GM12865 (cell line): ENCODE data around the gene PLVAP.

Source experiments
- DNase-seq: peaks from one replicate; pipeline ENCODE4 v3.0.0; 2010; ENCODE audit warnings: low read depth
- H3K4me3 ChIP-seq: 2 replicates; pipeline ENCODE4 v1.5.1; 2011; ENCODE audit warnings: mild to moderate bottlenecking, low read depth, low read length, control low read depth
- TF ChIP-seq, protein P1 (sequence below): IDR thresholded peaks from 2 replicates; pipeline ENCODE4 v1.5.1; 2011; ENCODE audit warnings: low read length, control low read depth, low read depth, inconsistent platforms; ENCODE audit not compliant: insufficient read depth; ENCODE audit errors: missing control alignments

The PLVAP gene

GRCh38 chr19:17346109-17346671 lies 31.0 kb downstream of the PLVAP start:
- peak; percentile 82 for DNase-seq
- no peak overlapping the region for H3K4me3 ChIP-seq
- TF ChIP-seq, protein P1, sequence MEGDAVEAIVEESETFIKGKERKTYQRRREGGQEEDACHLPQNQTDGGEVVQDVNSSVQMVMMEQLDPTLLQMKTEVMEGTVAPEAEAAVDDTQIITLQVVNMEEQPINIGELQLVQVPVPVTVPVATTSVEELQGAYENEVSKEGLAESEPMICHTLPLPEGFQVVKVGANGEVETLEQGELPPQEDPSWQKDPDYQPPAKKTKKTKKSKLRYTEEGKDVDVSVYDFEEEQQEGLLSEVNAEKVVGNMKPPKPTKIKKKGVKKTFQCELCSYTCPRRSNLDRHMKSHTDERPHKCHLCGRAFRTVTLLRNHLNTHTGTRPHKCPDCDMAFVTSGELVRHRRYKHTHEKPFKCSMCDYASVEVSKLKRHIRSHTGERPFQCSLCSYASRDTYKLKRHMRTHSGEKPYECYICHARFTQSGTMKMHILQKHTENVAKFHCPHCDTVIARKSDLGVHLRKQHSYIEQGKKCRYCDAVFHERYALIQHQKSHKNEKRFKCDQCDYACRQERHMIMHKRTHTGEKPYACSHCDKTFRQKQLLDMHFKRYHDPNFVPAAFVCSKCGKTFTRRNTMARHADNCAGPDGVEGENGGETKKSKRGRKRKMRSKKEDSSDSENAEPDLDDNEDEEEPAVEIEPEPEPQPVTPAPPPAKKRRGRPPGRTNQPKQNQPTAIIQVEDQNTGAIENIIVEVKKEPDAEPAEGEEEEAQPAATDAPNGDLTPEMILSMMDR: peak; percentile 94

- no peak for DNase-seq
- TF ChIP-seq, protein P1: no peak
- H3K4me3 ChIP-seq: no peak overlapping the region
Measured at GRCh38 chr19:17341845-17342244, 35.3 kb downstream of the PLVAP start.

DNA sequence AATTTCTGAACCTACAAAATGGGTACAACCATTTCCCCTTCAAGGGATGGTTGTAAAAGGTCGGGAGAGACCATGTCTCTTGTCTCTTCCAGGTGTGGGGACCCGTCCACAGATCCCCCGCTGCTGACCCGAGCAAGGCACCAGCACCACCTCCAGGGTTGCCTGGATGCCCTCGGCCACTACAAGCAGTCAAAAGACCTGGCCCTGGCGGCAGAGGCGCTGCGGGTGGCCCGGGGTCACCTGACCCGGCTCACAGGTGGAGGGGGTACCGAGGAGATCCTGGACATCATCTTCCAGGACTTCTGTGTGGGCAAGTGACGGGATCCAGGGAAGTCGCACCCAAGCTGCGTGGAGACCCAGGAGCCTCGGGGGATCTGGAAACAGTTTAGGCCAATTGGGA lies 35.8 kb downstream of the PLVAP start:
- H3K4me3 ChIP-seq: no peak overlapping the region
- TF ChIP-seq, protein P1: no peak
- no peak for DNase-seq

DNA sequence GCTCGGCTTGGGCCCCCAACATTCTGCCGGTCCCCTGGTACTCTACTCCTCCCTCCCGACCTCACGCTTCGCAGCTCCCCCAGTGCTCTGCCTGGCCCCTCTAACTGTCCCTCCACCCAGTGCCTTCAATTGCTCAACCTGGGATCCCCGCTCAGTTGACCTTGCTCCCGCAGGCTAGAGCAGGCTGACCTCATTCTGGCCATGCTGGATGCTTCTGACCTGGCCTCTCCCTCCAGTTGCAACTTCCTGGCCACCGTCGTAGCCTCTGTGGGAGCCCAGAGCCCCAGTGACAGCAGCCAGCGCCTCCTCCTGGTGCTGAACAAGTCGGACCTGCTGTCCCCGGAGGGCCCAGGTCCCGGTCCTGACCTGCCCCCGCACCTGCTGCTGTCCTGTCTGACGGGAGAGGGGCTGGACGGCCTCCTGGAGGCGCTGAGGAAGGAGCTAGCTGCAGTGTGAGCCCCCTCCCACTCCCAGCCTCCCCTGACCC lies 36.2 kb downstream of the PLVAP start:
- TF ChIP-seq, protein P1: no peak
- no peak for DNase-seq
- H3K4me3 ChIP-seq: no peak overlapping the region

- peak; percentile 59 for DNase-seq
- TF ChIP-seq, protein P1: no peak
- H3K4me3 ChIP-seq: no peak overlapping the region
Measured at GRCh38 chr19:17340302-17340870, 36.8 kb downstream of the PLVAP start.

DNA sequence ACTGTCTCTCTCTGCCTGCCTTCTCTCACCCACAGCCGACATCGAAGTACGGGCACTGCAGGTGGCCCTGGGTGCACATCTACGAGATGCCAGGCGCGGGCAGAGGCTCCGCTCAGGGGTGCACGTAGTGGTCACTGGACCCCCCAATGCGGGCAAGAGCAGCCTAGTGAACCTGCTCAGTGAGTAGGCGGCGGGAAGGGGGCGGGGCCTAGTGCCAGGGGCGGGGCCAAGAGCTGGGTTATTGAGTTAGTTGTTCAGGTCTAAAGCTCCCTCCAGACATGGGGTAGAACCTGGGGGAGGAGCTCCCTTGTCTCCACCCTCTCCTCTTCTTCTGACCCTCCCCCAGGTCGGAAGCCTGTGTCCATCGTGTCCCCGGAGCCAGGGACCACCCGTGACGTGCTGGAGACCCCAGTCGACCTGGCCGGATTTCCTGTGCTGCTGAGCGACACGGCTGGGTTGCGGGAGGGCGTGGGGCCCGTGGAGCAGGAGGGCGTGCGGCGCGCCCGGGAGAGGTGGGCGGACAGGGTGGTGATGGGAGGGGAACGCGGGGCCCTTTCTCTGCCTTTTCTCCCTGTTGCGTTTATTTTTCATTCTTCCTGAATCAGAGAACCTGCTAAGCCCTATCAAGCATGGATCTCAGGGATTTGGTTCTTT lies 37.9 kb downstream of the PLVAP start:
- TF ChIP-seq, protein P1: no peak
- H3K4me3 ChIP-seq: no peak overlapping the region
- DNase-seq: peak; percentile 50
